ENCODE data around the gene NPTX2.

Gene NPTX2

DNA sequence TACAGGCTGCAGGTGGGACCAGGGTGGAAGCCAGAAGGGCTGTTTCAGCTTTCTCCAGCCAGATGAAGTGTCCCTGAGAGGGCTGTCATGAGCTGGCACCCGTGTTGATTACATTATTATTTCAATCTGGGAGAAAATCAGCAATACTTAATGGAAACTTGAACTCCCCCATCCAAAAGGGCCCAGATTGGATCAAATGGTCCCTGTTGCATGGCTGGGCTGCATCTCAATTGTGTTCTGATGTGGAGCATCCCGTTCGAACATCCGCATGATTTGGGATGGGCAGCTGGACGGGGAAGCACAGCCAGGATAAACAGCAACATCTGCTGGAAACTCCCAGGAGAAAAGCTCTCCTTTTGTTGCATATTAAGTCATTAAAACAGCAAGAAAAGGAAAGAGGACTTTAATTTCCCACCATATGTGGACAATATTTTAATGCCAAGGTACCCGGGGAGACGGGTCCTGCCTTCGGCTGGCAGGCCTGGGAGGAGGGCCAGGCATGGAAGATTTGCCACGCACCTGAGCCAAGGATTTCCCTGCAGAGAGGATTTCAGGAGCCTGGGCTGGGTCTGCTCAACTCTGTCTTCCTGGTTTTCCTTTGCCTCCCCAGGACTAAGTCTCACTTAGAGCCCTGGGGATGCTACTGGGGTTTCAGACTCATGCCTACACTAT, 52.4 kb downstream of the NPTX2 start:
- no peak overlapping the region for H3K27ac ChIP-seq (ENCODE audit: low read depth in 2 of 2, low read length in 2 of 2)
- H3K4me3 ChIP-seq (ENCODE audit: low read length in 2 of 2), result no peak overlapping the region
- peaks cover 0 to 5% of the 10 kb centered on the region in 2 donors for H3K9me3 ChIP-seq (ENCODE audit: control insufficient read depth in 2 of 2, low read length in 2 of 2)
- H3K4me1 ChIP-seq (ENCODE audit: control insufficient read depth in 2 of 2, insufficient read depth in 2 of 2, low read length in 2 of 2), result no peaks in the 10 kb centered on the region
- H3K36me3 ChIP-seq (ENCODE audit: control insufficient read depth in 2 of 2, insufficient read depth in 2 of 2, low read length in 2 of 2), result no peaks in the 10 kb centered on the region
- H3K9ac ChIP-seq (ENCODE audit: low read depth in 1 of 2, low read length in 2 of 2), result no peak overlapping the region
- no peaks in the 10 kb centered on the region for H3K27me3 ChIP-seq (ENCODE audit: control insufficient read depth in 2 of 2, insufficient read depth in 2 of 2, low read length in 2 of 2)

DNA sequence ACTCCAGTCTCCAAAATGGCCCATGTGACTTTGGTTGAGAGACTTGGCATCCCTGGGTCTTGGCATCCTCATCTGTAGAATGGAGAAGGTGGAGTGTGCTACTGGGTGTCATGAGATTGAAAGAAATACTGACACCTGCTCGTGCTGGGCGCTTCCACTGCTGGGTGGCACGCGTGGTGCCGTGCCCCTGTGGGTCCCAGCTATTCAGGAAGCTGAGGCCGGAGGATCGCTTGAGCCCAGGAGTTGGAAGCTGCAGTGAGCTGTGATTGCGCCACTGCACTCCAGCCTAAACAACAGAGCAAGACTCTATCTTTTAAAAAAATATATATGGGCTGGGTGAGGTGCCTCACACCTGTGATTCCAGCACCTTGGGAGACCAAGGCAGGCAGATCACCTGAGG, 53.1 kb downstream of the NPTX2 start:
- Histone ChIP-seq H3K9ac (ENCODE audit: low read depth in 1 of 2, low read length in 2 of 2) (no peak overlapping the region), H3K27ac (ENCODE audit: low read depth in 2 of 2, low read length in 2 of 2) (no peak overlapping the region), H3K27me3 (ENCODE audit: control insufficient read depth in 2 of 2, insufficient read depth in 2 of 2, low read length in 2 of 2) (no peaks in the 10 kb centered on the region), H3K4me3 (ENCODE audit: low read length in 2 of 2) (no peak overlapping the region), H3K9me3 (ENCODE audit: control insufficient read depth in 2 of 2, low read length in 2 of 2) (peaks cover 0 to 5% of the 10 kb centered on the region in 2 donors), H3K36me3 (ENCODE audit: control insufficient read depth in 2 of 2, insufficient read depth in 2 of 2, low read length in 2 of 2) (no peaks in the 10 kb centered on the region), H3K4me1 (ENCODE audit: control insufficient read depth in 2 of 2, insufficient read depth in 2 of 2, low read length in 2 of 2) (no peaks in the 10 kb centered on the region)

DNA sequence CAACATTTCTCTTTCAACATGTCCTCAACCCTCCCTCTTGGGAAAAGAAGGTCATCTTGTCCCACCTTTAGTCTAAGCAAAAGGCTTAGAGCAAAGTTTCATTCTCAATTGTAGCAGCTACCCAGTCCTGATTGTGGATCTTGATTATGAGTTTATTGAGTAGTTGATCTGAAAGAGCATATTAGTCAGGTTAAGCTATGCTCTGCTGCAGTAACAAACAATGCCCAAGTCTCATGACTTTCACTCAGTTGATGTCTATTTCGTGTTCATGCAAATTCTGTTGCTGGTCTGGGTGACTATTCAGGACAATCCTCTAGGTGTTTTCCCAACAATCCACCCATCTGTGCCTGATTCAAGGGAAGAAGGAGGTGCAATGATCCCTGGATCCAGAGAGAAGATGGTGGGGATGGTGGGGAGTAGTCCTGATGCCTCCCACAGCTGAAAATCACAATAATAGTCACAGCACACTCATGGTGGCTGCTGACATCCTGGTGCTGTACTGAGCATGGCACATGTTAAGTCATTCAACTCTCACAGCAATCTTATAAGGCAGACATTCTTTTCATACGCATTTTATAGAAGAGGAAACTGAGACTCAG, 54.7 kb downstream of the NPTX2 start:
- H3K27me3 ChIP-seq (ENCODE audit: control insufficient read depth in 2 of 2, insufficient read depth in 2 of 2, low read length in 2 of 2), result no peaks in the 10 kb centered on the region
- H3K9me3 ChIP-seq (ENCODE audit: control insufficient read depth in 2 of 2, low read length in 2 of 2), result peaks cover 0 to 5% of the 10 kb centered on the region in 2 donors
- no peaks in the 10 kb centered on the region for H3K36me3 ChIP-seq (ENCODE audit: control insufficient read depth in 2 of 2, insufficient read depth in 2 of 2, low read length in 2 of 2)
- no peak overlapping the region for H3K9ac ChIP-seq (ENCODE audit: low read depth in 1 of 2, low read length in 2 of 2)
- H3K27ac ChIP-seq (ENCODE audit: low read depth in 2 of 2, low read length in 2 of 2), result no peak overlapping the region
- no peaks in the 10 kb centered on the region for H3K4me1 ChIP-seq (ENCODE audit: control insufficient read depth in 2 of 2, insufficient read depth in 2 of 2, low read length in 2 of 2)
- H3K4me3 ChIP-seq (ENCODE audit: low read length in 2 of 2), result no peak overlapping the region

DNA sequence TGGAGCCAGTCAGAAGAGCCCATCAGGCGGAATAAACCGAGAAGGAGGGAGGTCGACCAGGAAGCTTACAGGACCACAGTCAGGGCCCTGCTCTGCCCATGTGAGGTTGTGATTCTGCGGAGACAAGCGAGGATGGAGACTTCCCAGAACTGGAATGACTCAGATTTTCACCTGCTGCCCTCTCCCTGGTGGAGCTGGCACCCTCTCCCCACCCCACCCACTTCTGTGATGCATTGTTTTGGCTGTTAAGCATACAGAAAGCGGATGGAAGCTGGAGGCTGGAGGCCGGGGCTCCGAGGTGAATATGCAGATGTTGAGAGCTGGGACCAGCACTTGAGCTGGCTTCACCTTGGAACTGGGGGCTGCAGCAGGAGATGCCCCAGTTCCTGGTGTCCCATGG, 57.4 kb downstream of the NPTX2 start:
- H3K27me3 ChIP-seq (ENCODE audit: control insufficient read depth in 2 of 2, insufficient read depth in 2 of 2, low read length in 2 of 2), result no peaks in the 10 kb centered on the region
- H3K9ac ChIP-seq (ENCODE audit: low read depth in 1 of 2, low read length in 2 of 2), result no peak overlapping the region
- H3K9me3 ChIP-seq (ENCODE audit: control insufficient read depth in 2 of 2, low read length in 2 of 2), result peaks cover 0 to 5% of the 10 kb centered on the region in 2 donors
- H3K4me1 ChIP-seq (ENCODE audit: control insufficient read depth in 2 of 2, insufficient read depth in 2 of 2, low read length in 2 of 2), result no peaks in the 10 kb centered on the region
- H3K36me3 ChIP-seq (ENCODE audit: control insufficient read depth in 2 of 2, insufficient read depth in 2 of 2, low read length in 2 of 2), result no peaks in the 10 kb centered on the region
- H3K27ac ChIP-seq (ENCODE audit: low read depth in 2 of 2, low read length in 2 of 2), result no peak overlapping the region
- no peak overlapping the region for H3K4me3 ChIP-seq (ENCODE audit: low read length in 2 of 2)

DNA sequence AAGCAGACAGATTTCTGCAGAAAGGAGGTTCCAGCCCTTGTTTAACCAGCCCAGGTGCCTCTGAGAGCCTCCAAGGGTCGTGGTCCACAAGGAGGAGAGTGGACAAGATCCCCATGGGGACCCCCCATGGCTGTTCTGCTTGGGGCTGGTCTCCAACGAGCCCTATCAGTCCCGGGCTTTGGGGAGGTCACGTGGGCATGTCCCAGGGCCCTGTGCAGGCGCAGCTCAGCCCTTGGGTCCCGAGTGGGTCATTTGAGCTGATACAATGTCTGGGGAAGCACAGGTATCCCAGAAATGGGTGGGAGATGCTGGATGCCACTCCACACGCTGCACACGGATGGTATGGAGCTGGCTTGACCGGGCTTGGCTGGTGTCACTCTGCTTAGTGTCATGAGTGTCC, 57.8 kb downstream of the NPTX2 start:
- H3K27me3 ChIP-seq (ENCODE audit: control insufficient read depth in 2 of 2, insufficient read depth in 2 of 2, low read length in 2 of 2), result no peaks in the 10 kb centered on the region
- H3K9me3 ChIP-seq (ENCODE audit: control insufficient read depth in 2 of 2, low read length in 2 of 2), result peaks cover 0 to 5% of the 10 kb centered on the region in 2 donors
- no peak overlapping the region for H3K9ac ChIP-seq (ENCODE audit: low read depth in 1 of 2, low read length in 2 of 2)
- no peak overlapping the region for H3K4me3 ChIP-seq (ENCODE audit: low read length in 2 of 2)
- H3K27ac ChIP-seq (ENCODE audit: low read depth in 2 of 2, low read length in 2 of 2), result no peak overlapping the region
- H3K36me3 ChIP-seq (ENCODE audit: control insufficient read depth in 2 of 2, insufficient read depth in 2 of 2, low read length in 2 of 2), result no peaks in the 10 kb centered on the region
- no peaks in the 10 kb centered on the region for H3K4me1 ChIP-seq (ENCODE audit: control insufficient read depth in 2 of 2, insufficient read depth in 2 of 2, low read length in 2 of 2)

DNA sequence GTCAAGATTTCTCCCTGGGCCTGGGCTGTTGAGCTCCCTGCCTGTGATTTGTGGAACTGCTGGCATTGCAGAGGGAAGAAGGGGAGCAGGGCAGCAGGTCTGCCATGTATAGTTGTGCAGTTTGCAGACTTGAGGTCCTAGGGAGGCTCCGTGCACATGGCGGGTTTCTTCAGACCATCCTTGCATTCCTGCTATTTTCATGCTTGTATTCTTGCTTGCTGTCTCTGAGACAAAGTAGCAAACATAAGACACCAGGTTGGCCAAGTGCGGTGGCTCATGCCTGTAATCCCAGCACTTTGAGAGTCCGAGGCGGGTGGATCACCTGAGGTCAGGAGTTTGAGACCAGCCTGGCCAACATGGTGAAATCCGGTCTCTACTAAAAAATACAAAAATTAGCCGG, 61.1 kb downstream of the NPTX2 start:
- Histone ChIP-seq H3K9me3 (ENCODE audit: control insufficient read depth in 2 of 2, low read length in 2 of 2) (no peaks in the 10 kb centered on the region), H3K27me3 (ENCODE audit: control insufficient read depth in 2 of 2, insufficient read depth in 2 of 2, low read length in 2 of 2) (no peaks in the 10 kb centered on the region), H3K4me3 (ENCODE audit: low read length in 2 of 2) (no peak overlapping the region), H3K9ac (ENCODE audit: low read depth in 1 of 2, low read length in 2 of 2) (no peak overlapping the region), H3K36me3 (ENCODE audit: control insufficient read depth in 2 of 2, insufficient read depth in 2 of 2, low read length in 2 of 2) (no peaks in the 10 kb centered on the region), H3K27ac (ENCODE audit: low read depth in 2 of 2, low read length in 2 of 2) (no peak overlapping the region), H3K4me1 (ENCODE audit: control insufficient read depth in 2 of 2, insufficient read depth in 2 of 2, low read length in 2 of 2) (no peaks in the 10 kb centered on the region)
